NB4 (cell line): ENCODE data around the gene TANC1.

Source experiments
- DNase-seq: peaks from one replicate; pipeline ENCODE4 v3.0.0; 2010; ENCODE audit warnings: low read depth
- H3K4me3 ChIP-seq: one replicate; pipeline ENCODE4 v1.5.1; 2011; ENCODE audit warnings: mild to moderate bottlenecking, low read depth, low read length, moderate library complexity
- MYC ChIP-seq: IDR thresholded peaks from 2 replicates; pipeline ENCODE4 v1.6.1; 2011; ENCODE audit warnings: low read depth, low read length
- POLR2A ChIP-seq: IDR thresholded peaks from 2 replicates; pipeline ENCODE4 v1.6.1; 2011; ENCODE audit warnings: mild to moderate bottlenecking; ENCODE audit not compliant: insufficient read length; ENCODE audit errors: extremely low read depth
- TF ChIP-seq, protein P1 (sequence below): IDR thresholded peaks from one replicate; pipeline ENCODE4 v1.5.1; 2012; ENCODE audit warnings: low read depth, low read length
- TF ChIP-seq, protein P2 (sequence below): IDR thresholded peaks from 2 replicates; pipeline ENCODE4 v1.6.1; 2011; ENCODE audit warnings: low read depth, low read length

Gene TANC1

DNA sequence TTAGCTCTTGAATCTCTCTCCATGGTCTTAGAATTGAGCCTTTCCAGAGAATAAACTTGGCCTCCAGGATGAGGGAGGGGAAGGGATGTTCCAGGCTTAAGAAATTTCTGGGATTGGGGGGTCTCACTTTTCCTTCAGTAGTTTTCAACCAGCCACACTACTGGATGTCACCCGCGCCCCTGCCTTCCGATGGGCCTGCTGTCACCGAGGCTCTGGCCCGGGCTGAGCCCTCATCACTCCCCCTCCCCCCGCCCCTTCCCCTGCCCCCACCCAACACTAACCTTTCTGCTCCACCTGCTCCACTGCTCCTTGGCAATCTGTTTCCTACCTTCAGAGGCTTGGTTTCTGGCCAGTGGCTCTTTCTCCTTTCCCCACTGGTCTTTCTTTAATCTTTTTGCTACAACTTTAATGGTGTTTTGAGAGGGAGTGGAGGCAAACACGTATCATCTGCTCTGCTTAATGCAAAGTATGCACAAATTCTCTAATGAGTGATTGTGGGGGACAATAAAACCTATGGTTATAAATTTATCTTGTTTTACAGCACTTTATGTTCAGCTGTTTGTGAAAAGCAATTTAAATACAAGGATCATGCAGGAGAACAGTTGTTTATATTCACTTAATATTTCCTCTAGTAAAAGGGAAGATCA lies 162.9 kb downstream of the TANC1 start:
- TF ChIP-seq, protein P1, sequence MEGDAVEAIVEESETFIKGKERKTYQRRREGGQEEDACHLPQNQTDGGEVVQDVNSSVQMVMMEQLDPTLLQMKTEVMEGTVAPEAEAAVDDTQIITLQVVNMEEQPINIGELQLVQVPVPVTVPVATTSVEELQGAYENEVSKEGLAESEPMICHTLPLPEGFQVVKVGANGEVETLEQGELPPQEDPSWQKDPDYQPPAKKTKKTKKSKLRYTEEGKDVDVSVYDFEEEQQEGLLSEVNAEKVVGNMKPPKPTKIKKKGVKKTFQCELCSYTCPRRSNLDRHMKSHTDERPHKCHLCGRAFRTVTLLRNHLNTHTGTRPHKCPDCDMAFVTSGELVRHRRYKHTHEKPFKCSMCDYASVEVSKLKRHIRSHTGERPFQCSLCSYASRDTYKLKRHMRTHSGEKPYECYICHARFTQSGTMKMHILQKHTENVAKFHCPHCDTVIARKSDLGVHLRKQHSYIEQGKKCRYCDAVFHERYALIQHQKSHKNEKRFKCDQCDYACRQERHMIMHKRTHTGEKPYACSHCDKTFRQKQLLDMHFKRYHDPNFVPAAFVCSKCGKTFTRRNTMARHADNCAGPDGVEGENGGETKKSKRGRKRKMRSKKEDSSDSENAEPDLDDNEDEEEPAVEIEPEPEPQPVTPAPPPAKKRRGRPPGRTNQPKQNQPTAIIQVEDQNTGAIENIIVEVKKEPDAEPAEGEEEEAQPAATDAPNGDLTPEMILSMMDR = no peak
- TF ChIP-seq MYC (no peak), POLR2A (no peak)
- TF ChIP-seq, protein P2, sequence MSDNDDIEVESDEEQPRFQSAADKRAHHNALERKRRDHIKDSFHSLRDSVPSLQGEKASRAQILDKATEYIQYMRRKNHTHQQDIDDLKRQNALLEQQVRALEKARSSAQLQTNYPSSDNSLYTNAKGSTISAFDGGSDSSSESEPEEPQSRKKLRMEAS = no peak
- no peak overlapping the region for H3K4me3 ChIP-seq
- DNase-seq = no peak

DNA sequence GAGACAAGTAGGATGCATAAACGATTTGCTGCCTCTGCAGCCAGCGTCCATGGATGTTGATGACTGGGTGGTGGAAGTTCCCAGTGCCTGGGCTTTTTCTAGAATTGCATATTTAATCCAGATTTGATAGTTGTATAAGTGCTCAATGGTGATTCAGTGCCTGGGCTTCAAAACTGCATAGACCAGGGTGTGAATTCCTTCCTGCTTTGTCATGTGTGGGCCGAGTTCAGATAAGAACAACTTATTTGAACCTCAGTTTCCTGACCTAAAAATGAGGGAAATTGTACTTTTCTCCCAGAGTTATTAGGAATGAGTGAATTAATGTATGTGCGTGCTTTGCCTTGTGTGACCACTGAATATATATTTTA lies 163.5 kb downstream of the TANC1 start:
- TF ChIP-seq, protein P2 = no peak
- TF ChIP-seq MYC (no peak), POLR2A (no peak)
- TF ChIP-seq, protein P1 = no peak
- DNase-seq = no peak

DNA sequence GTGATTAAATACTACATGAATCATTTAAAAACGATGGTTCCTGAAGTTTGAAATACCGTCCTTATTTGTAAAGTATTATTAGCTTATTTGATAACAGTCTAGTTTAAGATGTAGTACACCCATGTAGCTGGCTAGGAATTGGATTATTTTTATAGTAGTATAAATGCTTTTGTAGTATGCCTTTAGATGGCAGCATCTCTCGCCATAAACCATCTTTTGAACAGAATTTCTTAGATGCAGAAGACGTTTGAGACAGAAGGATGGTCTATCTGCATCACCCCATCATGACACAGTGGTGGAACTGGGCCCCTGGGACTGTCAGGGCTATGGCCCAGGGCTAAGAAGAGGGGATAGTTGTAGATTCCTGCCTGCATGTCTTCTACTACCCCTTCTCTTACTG lies 165.4 kb downstream of the TANC1 start:
- peak; percentile 27 for DNase-seq
- TF ChIP-seq POLR2A = no peak
- TF ChIP-seq, protein P2 = no peak
- TF ChIP-seq MYC = no peak

More for the DNA sequence above, 163.5 kb downstream of the TANC1 start:
- no peak overlapping the region for H3K4me3 ChIP-seq

DNA sequence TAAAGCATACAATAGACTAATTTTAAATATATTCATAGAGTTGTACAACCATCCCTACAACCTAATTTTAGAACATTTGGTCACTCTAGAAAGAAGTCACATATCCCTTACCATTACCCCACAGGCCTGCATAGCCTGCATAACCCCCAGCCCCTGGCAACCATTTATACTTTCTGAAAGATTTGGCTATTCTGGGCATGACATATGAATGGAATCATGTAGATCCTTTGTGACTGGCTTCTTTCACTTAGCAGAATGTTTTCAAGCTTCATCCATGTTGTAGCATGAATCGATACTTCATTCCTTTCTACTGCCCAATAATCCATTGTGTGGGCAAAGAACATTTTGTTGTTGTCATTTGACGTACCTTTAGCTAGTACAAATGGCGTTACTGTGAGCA lies 166.5 kb downstream of the TANC1 start:
- TF ChIP-seq, protein P2 = no peak
- TF ChIP-seq, protein P1 = no peak
- TF ChIP-seq MYC = no peak
- no peak for TF ChIP-seq POLR2A

More for the DNA sequence above, 165.4 kb downstream of the TANC1 start:
- H3K4me3 ChIP-seq = no peak overlapping the region

DNA sequence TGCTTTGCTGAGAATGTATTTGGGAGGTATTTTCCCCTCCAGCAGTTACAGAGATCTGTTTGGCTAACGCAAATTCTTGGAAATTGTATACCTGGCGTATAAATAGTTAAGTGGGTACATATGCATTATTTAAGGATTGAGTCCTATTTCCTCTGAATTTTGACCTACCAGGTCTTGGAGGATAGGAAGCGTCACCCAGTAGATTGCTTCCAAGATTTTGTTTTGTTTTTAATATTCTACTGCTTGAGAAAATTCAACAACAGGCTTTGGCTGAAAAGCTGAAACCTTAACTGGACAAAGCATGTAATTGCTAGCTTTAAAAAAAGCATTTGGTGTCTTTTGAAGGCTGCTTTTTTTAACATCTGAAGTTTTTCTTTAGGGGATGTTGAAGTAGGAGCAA lies 168.0 kb downstream of the TANC1 start:
- H3K4me3 ChIP-seq = no peak overlapping the region
- no peak for TF ChIP-seq POLR2A
- TF ChIP-seq, protein P2 = no peak
- TF ChIP-seq, protein P1 = no peak
- no peak for TF ChIP-seq MYC
- DNase-seq = no peak

More for the DNA sequence above, 166.5 kb downstream of the TANC1 start:
- no peak for DNase-seq
- no peak overlapping the region for H3K4me3 ChIP-seq

DNA sequence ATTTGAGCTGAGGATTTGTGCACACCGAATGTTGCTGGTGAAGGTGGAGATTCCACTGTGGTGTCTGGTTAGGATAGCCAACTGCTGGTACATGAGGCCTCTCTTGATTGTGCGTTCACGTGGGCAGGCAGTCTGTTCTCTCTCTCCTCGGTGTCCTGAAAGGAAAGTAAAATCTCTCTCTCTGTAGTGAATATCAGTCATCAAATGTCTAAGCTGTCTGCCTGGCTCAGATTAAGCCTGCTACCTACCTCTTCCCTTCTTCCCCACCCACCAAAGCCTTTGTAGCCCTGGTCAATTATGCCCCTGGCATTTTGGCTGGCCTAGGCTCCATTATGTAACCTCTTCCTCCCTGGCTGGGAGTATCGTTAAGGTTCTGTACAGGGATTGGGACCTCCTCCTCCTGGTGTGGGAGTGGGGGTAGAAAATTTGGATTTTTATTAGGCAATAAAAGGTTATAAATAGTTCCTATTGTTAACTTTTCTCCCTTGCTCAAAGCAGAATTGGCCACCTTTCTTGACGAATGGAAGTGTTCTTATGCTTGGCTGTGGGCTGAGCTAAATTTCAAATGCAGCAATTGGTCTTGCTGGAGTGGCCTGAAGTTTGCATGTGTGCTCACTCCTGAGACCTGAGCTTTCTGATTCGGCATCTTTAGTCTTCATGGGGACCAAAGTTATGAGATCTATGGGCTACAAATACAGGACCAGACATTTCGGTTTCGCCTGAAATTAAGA lies 169.2 kb downstream of the TANC1 start:
- TF ChIP-seq, protein P2 = no peak
- no peak for TF ChIP-seq MYC
- TF ChIP-seq, protein P1 = no peak
- no peak for TF ChIP-seq POLR2A
- no peak overlapping the region for H3K4me3 ChIP-seq
- no peak for DNase-seq
